Heart left ventricle (tissue), 16 donors: ENCODE results near the gene IFI27L2. TPM values are rescaled to one million over a fixed set of nuclear protein-coding genes. Genes with fewer than 3 reads are reported as not detected.

Experiments
- ATAC-seq, 4 donors: fragments of 200-7000 bp; cut with Tn5 transposase; one replicate each; pipeline ENCODE4 v1.9.1; 2020 to 2022; ENCODE audit warnings: moderate library complexity in 4 of 4, mild to moderate bottlenecking in 3 of 4, moderate number of reproducible peaks in 1 of 4
- DNase-seq, 5 donors: peaks; one replicate each; pipeline ENCODE4 v3.0.0-alpha.2; 2020
- H3K27ac ChIP-seq, 12 donors: fragments of 200-600 bp; sonication (generic) in 4 of 12; one replicate each; pipeline versions ENCODE4 v1.5.0 to v1.8.0; 2016 to 2022; ENCODE audit warnings: mild to moderate bottlenecking in 2 of 12
- H3K27me3 ChIP-seq, 9 donors: fragments of 200-600 bp; sonication (generic) in 2 of 9; one replicate each; pipeline versions ENCODE4 v1.5.1 to v1.8.0; 2016 to 2022; ENCODE audit warnings: mild to moderate bottlenecking in 3 of 9
- H3K36me3 ChIP-seq, 9 donors: fragments of 200-600 bp; sonication (generic) in 2 of 9; one replicate each; pipeline versions ENCODE4 v1.5.0 to v1.8.0; 2018 to 2022; ENCODE audit warnings: mild to moderate bottlenecking in 2 of 9
- H3K4me1 ChIP-seq, 12 donors: fragments of 200-600 bp; sonication (generic) in 4 of 12; one replicate each; pipeline versions ENCODE4 v1.5.0 to v1.8.0; 2016 to 2022; ENCODE audit warnings: mild to moderate bottlenecking in 3 of 12
- H3K4me3 ChIP-seq, 12 donors: fragments of 200-600 bp; sonication (generic) in 4 of 12; one replicate each; pipeline versions ENCODE4 v1.5.0 to v1.8.0; 2017 to 2022; ENCODE audit warnings: mild to moderate bottlenecking in 9 of 12, moderate library complexity in 4 of 12
- H3K9me3 ChIP-seq, 12 donors: fragments of 200-600 bp; sonication (generic) in 4 of 12; one replicate each; pipeline versions ENCODE4 v1.5.0 to v1.8.0; 2016 to 2022; ENCODE audit warnings: mild to moderate bottlenecking in 1 of 12
- CTCF ChIP-seq, 12 donors: fragments of 200-600 bp; sonication (generic) in 4 of 12; IDR thresholded peaks; one replicate each; pipeline versions ENCODE4 v1.5.0 to v1.8.0; 2018 to 2022; ENCODE audit warnings: antibody characterized with exemption in 12 of 12, mild to moderate bottlenecking in 5 of 12
- POLR2A ChIP-seq, 2 donors: fragments of 450-650 bp; IDR thresholded peaks; one replicate each; pipeline ENCODE4 v1.6.1; 2017; ENCODE audit warnings: antibody characterized with exemption in 2 of 2, mild to moderate bottlenecking in 2 of 2, moderate library complexity in 2 of 2
- WGBS, 4 donors: extraction: QIAGEN DNeasy Blood & Tissue Kit in 2 of 4; methylation state at CpG; one replicate each; pipeline versions ENCODE4 v1.1.5 to v1.1.7; 2013 to 2018; 5-methylcytosine and 5-hydroxymethylcytosine counted together
- intact Hi-C, 10 donors: fragments of 100-400 bp; cut with DNase I; formaldehyde crosslinking; loops; one replicate each; pipeline versions ENCODE4 v1.11.1 to v1.14.2; 2022
- polyA plus RNA-seq, 2 donors: library from polyadenylated mRNA; stranded (reverse); fragments of 200-250 nt; gene quantifications; one replicate each; pipeline ENCODE4 v1.2.3, GENCODE V29; 2013
- total RNA-seq, 9 donors: library from RNA; depleted of rRNA in 2 of 9; stranded (reverse); fragments of >200 nt in 2 of 9; fragmentation: NEBNext Ultra II Directional in 3 of 9; extraction: Animal tissue kit (Norgen Biotek cat#: 25700) in 3 of 9; gene quantifications; one replicate each; pipeline versions ENCODE4 v1.1.0 to v1.2.4, GENCODE V29; 2016 to 2023
- donor health status: ischemic (EF 13 %, LVEDD 7.1; RV severe dilation, severe dysfunction).
- donor health status: healthy with polysubstance abuse.
- donor health status: DM: no; HTN: yes; CAD: no.
- donor health status: DM: no; HTN: no; CAD: no.
- donor health status: ischemic (EF 25% LVEDD 6.9; RV normal size, moderate dysfunction).
- donor health status: ischemic (EF 25% LVEDD 5.7; RV mildly dilated, moderate dysfunction).
- donor health status: healthy.
- donor health status: DM: yes; HTN: yes; CAD: no.
- donor health status: ischemic (EF 35%, LVEDD 5.7; RV mildly dilated, moderate dysfunction).
- donor health status: nonischemic (EF 11% LVEDD 7.7; RV severe dilation, severe dysfunction).
- donor health status: DM: yes; HTN: yes; CAD: no.
- donor health status: PGD.
- donor health status: ischemic (EF 29% LVEDD 5.4; RV normal size, mild dysfunction).
- donor health status: nonischemic (EF 23%, LVEDD 6.1; RV moderate dilation, normal function).

The IFI27L2 gene
- total and polyA plus RNA-seq, 11 donors: 44.8 to 102 (median 61.8) TPM

GRCh38 chr14:94142836-94143235, 13.4 kb upstream of the IFI27L2 start:
- Histone ChIP-seq H3K36me3 (no peaks in the 10 kb centered on the region), H3K27me3 (no peaks in the 10 kb centered on the region), H3K27ac (no peak overlapping the region), H3K4me3 (no peak overlapping the region), H3K4me1 (no peaks in the 10 kb centered on the region), H3K9me3 (no peaks in the 10 kb centered on the region)
- ATAC-seq (no peak), DNase-seq (no peak)
- 88 to 93% (median 89%) methylated on average over 1 of the region's 1 CpG for WGBS, 4 donors
- intact Hi-C loops: no loop called here
- no peak for TF ChIP-seq POLR2A (IDR thresholded peaks at IDR 0.05)
- TF ChIP-seq CTCF (IDR thresholded peaks at IDR 0.05): no peak

DNA sequence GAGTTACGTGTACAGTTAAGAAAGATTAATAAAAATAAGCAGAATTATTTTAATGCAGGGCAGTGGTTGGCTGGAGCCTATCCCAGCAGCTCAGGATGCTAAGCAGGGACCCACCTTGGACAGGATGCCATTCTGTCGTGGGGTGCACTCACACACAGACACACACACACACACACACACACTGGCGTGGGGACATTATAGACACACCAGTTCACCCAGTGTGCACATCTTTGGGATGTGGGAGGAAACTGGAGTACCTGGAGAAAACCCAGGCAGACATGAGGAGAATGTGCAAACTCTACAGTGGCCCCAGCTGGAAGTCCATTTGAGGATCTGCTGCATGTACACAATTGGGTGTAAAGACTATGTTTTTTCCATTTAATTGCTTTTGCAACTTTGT, 12.8 kb upstream of the IFI27L2 start:
- Histone ChIP-seq H3K4me1 (no peaks in the 10 kb centered on the region), H3K9me3 (no peaks in the 10 kb centered on the region), H3K36me3 (no peaks in the 10 kb centered on the region), H3K27me3 (no peaks in the 10 kb centered on the region), H3K4me3 (no peak overlapping the region), H3K27ac (no peak overlapping the region)
- 58 to 78% (median 67%) methylated on average over 3 of the region's 3 CpGs for WGBS, 4 donors
- no peak for DNase-seq
- no peak for ATAC-seq
- intact Hi-C loops: no loop called here
- TF ChIP-seq POLR2A (IDR thresholded peaks at IDR 0.05) (no peak), CTCF (IDR thresholded peaks at IDR 0.05) (no peak)

GRCh38 chr14:94139421-94139820, 10.0 kb upstream of the IFI27L2 start:
- TF ChIP-seq POLR2A (IDR thresholded peaks at IDR 0.05): no peak
- TF ChIP-seq CTCF (IDR thresholded peaks at IDR 0.05): no peak
- Histone ChIP-seq H3K4me1 (no peaks in the 10 kb centered on the region), H3K27me3 (no peaks in the 10 kb centered on the region), H3K36me3 (no peaks in the 10 kb centered on the region), H3K9me3 (peaks cover 0 to 12% (median 0%) of the 10 kb centered on the region in 12 donors), H3K4me3 (no peak overlapping the region), H3K27ac (no peak overlapping the region)
- WGBS, 4 donors: 61 to 90% (median 85%) methylated on average over 5 of the region's 5 CpGs
- DNase-seq (no peak), ATAC-seq (no peak)
- intact Hi-C loops: loop anchor here (5.0 to 10.0 kb wide), 6 partner anchors 38 to 345 kb away; no protein-coding TSS in a partner anchor

GRCh38 chr14:94139006-94139405, 9.6 kb upstream of the IFI27L2 start:
- Histone ChIP-seq H3K36me3 (no peaks in the 10 kb centered on the region), H3K27me3 (no peaks in the 10 kb centered on the region), H3K9me3 (peaks cover 0 to 12% (median 0%) of the 10 kb centered on the region in 12 donors), H3K4me1 (no peaks in the 10 kb centered on the region), H3K4me3 (no peak overlapping the region), H3K27ac (no peak overlapping the region)
- TF ChIP-seq CTCF (IDR thresholded peaks at IDR 0.05) (no peak), POLR2A (IDR thresholded peaks at IDR 0.05) (no peak)
- intact Hi-C loops: loop anchor here (5.0 to 10.0 kb wide), 6 partner anchors 38 to 346 kb away; no protein-coding TSS in a partner anchor
- WGBS, 4 donors: 74 to 85% (median 80%) methylated on average over 5 of the region's 5 CpGs
- no peak for DNase-seq
- ATAC-seq: no peak
